Cardiac muscle cell (in vitro differentiated cells and primary cell): ENCODE results near the gene ZFYVE21. TPM values are rescaled to one million over a fixed set of nuclear protein-coding genes. Genes with fewer than 3 reads are reported as not detected.
A peak's percentile ranks its signal among the peaks of the same experiment; 100 is the strongest.

Experiments
- DNase-seq, 2 donors: peaks; one replicate each; pipeline versions ENCODE4 v3.0.0 to v3.0.0-alpha.2; 2010 to 2017; ENCODE audit warnings: low read depth in 1 of 2, low spot score in 1 of 2
- H3K27ac ChIP-seq: fragments of 200-600 bp; sonication (generic); 2 replicates; pipeline ENCODE4 v1.5.1; 2016
- H3K27me3 ChIP-seq: fragments of 200-600 bp; sonication (generic); 2 replicates; pipeline ENCODE4 v1.6.0; 2016; ENCODE audit warnings: control low read depth
- H3K36me3 ChIP-seq: fragments of 200-600 bp; sonication (generic); 2 replicates; pipeline ENCODE4 v1.5.1; 2016; ENCODE audit warnings: control low read depth
- H3K4me1 ChIP-seq: fragments of 200-600 bp; sonication (generic); 2 replicates; pipeline ENCODE4 v1.8.1; 2017; ENCODE audit warnings: low read depth, mild to moderate bottlenecking, mixed run types
- H3K4me3 ChIP-seq: fragments of 200-600 bp; sonication (generic); 2 replicates; pipeline ENCODE4 v1.5.1; 2016; ENCODE audit warnings: mild to moderate bottlenecking
- H3K9me3 ChIP-seq: fragments of 200-600 bp; sonication (generic); 2 replicates; pipeline ENCODE4 v1.5.1; 2017; ENCODE audit warnings: low read depth, mild to moderate bottlenecking, control low read depth
- CTCF ChIP-seq: IDR thresholded peaks from 2 replicates; pipeline ENCODE4 v1.5.1; 2012; ENCODE audit warnings: low read depth, mild to moderate bottlenecking, low read length
- polyA plus RNA-seq: library from polyadenylated mRNA; unstranded; fragments of >200 nt; fragmentation: Nextera tagmentation; extraction: Ambion mirVana; gene quantifications from 2 replicates; pipeline ENCODE4 v1.2.1, GENCODE V29; 2016
- total RNA-seq: library from RNA; depleted of rRNA; stranded (reverse); fragments of >200 nt; gene quantifications from 2 replicates; pipeline ENCODE4 v1.2.3, GENCODE V29; 2016

ZFYVE21 gene
- total and polyA plus RNA-seq, 2 experiments from 2014 or later: 120 to 135 TPM

- peak overlapping the region; percentile 70 for H3K27ac ChIP-seq
- H3K4me3 ChIP-seq: no peak overlapping the region
- no peak for DNase-seq
- H3K36me3 ChIP-seq: no peaks in the 10 kb centered on the region
- H3K27me3 ChIP-seq: no peaks in the 10 kb centered on the region
- H3K9me3 ChIP-seq: no peaks in the 10 kb centered on the region
- no peak for TF ChIP-seq CTCF
- peaks cover 20% of the 10 kb centered on the region for H3K4me1 ChIP-seq
Observed at GRCh38 chr14:103714063-103714724, 1.4 kb upstream of the ZFYVE21 start.

GRCh38 chr14:103716091-103716801 lies 636 bp downstream of the ZFYVE21 start:
- Histone ChIP-seq H3K4me3 (peak overlapping the region; percentile 93), H3K27ac (peak overlapping the region; percentile 89), H3K9me3 (no peaks in the 10 kb centered on the region), H3K27me3 (no peaks in the 10 kb centered on the region), H3K36me3 (no peaks in the 10 kb centered on the region), H3K4me1 (peaks cover 31% of the 10 kb centered on the region)
- TF ChIP-seq CTCF: no peak
- DNase-seq: peak in 1 of 2 donors; percentile 26

- Histone ChIP-seq H3K27ac (no peak overlapping the region), H3K9me3 (no peaks in the 10 kb centered on the region), H3K36me3 (no peaks in the 10 kb centered on the region), H3K4me3 (peak overlapping the region; percentile 93), H3K4me1 (peaks cover 33% of the 10 kb centered on the region), H3K27me3 (no peaks in the 10 kb centered on the region)
- no peak for TF ChIP-seq CTCF
- no peak for DNase-seq
Observed at GRCh38 chr14:103716899-103717411, 1.3 kb downstream of the ZFYVE21 start.

- H3K27ac ChIP-seq: no peak overlapping the region
- no peaks in the 10 kb centered on the region for H3K27me3 ChIP-seq
- no peak overlapping the region for H3K4me3 ChIP-seq
- peaks cover 33% of the 10 kb centered on the region for H3K4me1 ChIP-seq
- no peaks in the 10 kb centered on the region for H3K9me3 ChIP-seq
- H3K36me3 ChIP-seq: no peaks in the 10 kb centered on the region
- DNase-seq: peak in 1 of 2 donors; percentile 65
- TF ChIP-seq CTCF: no peak
Observed at GRCh38 chr14:103718572-103718971, 3.0 kb downstream of the ZFYVE21 start.

GRCh38 chr14:103719751-103720150 lies 4.1 kb downstream of the ZFYVE21 start:
- H3K4me3 ChIP-seq: no peak overlapping the region
- H3K27me3 ChIP-seq: no peaks in the 10 kb centered on the region
- H3K27ac ChIP-seq: peak overlapping the region; percentile 48
- peaks cover 36% of the 10 kb centered on the region for H3K4me1 ChIP-seq
- no peak for DNase-seq
- no peak for TF ChIP-seq CTCF
- H3K9me3 ChIP-seq: no peaks in the 10 kb centered on the region
- no peaks in the 10 kb centered on the region for H3K36me3 ChIP-seq
